ENCODE measurements around the gene KRCC1. TPM values are rescaled to one million over a fixed set of nuclear protein-coding genes. Genes with fewer than 3 reads are reported as not detected.

The KRCC1 gene
- total RNA-seq, 2 donors from 2014 or later = 9.2 to 14.8 TPM

GRCh38 chr2:88067189-88067588 is 11.6 kb upstream of the KRCC1 start:
- H3K27me3 ChIP-seq = no peaks in the 10 kb centered on the region
- ATAC-seq (no peak), DNase-seq (no peak)
- no peaks in the 10 kb centered on the region for H3K9me3 ChIP-seq
- H3K27ac ChIP-seq = no peak overlapping the region
- H3K4me3 ChIP-seq = no peak overlapping the region
- H3K36me3 ChIP-seq (replicated peaks in 1 of 2; ENCODE audit: insufficient read depth in 1 of 2, low read depth in 2 of 2) = no peaks in the 10 kb centered on the region
- no peaks in the 10 kb centered on the region for H3K4me1 ChIP-seq
- TF ChIP-seq CTCF (IDR thresholded peaks at IDR 0.05) = no peak
- TF ChIP-seq POLR2A (IDR thresholded peaks at IDR 0.05) = no peak
- intact Hi-C loops (cut with DNase I) = no loop called here
- WGBS, 2 donors = 60 to 81% methylated on average over 1 to 5 of the region's 5 CpGs

- Histone ChIP-seq H3K4me1 (no peaks in the 10 kb centered on the region), H3K27me3 (no peaks in the 10 kb centered on the region), H3K9me3 (no peaks in the 10 kb centered on the region), H3K4me3 (no peak overlapping the region), H3K27ac (no peak overlapping the region), H3K36me3 (replicated peaks in 1 of 2; ENCODE audit: insufficient read depth in 1 of 2, low read depth in 2 of 2) (no peaks in the 10 kb centered on the region)
- TF ChIP-seq CTCF (IDR thresholded peaks at IDR 0.05) = no peak
- TF ChIP-seq POLR2A (IDR thresholded peaks at IDR 0.05) = no peak
- ATAC-seq (no peak), DNase-seq (no peak)
- intact Hi-C loops (cut with DNase I) = no loop called here
- WGBS, 2 donors = 52 to 62% methylated on average over 4 of the region's 4 CpGs
Measured at GRCh38 chr2:88066543-88066942, 11.0 kb upstream of the KRCC1 start.

- ATAC-seq = no peak
- intact Hi-C loops (cut with DNase I) = no loop called here
- no peak overlapping the region for H3K4me3 ChIP-seq
- H3K27me3 ChIP-seq = no peaks in the 10 kb centered on the region
- TF ChIP-seq POLR2A (IDR thresholded peaks at IDR 0.05) = no peak
- TF ChIP-seq CTCF (IDR thresholded peaks at IDR 0.05) = no peak
- H3K27ac ChIP-seq = no peak overlapping the region
- H3K4me1 ChIP-seq = peaks cover 9% of the 10 kb centered on the region
- H3K36me3 ChIP-seq (replicated peaks in 1 of 2; ENCODE audit: insufficient read depth in 1 of 2, low read depth in 2 of 2) = no peaks in the 10 kb centered on the region
- no peak for DNase-seq
- 70 to 75% methylated on average over 3 of the region's 3 CpGs for whole genome bisulfite sequencing, 2 donors
- H3K9me3 ChIP-seq = no peaks in the 10 kb centered on the region
Measured at GRCh38 chr2:88061295-88061694, 5.7 kb upstream of the KRCC1 start.

- Histone ChIP-seq H3K27me3 (no peaks in the 10 kb centered on the region), H3K27ac (no peak overlapping the region), H3K4me1 (peaks cover 13% of the 10 kb centered on the region), H3K36me3 (replicated peaks in 1 of 2; ENCODE audit: insufficient read depth in 1 of 2, low read depth in 2 of 2) (no peaks in the 10 kb centered on the region), H3K9me3 (no peaks in the 10 kb centered on the region), H3K4me3 (no peak overlapping the region)
- TF ChIP-seq POLR2A (IDR thresholded peaks at IDR 0.05) = no peak
- no peak for TF ChIP-seq CTCF (IDR thresholded peaks at IDR 0.05)
- DNase-seq (no peak), ATAC-seq (no peak)
- intact Hi-C loops (cut with DNase I) = no loop called here
- WGBS, 2 donors = 70% methylated on average over 2 of the region's 2 CpGs
Measured at GRCh38 chr2:88060907-88061275, 5.3 kb upstream of the KRCC1 start.
